H1 (cell line): ENCODE data around the gene UNC13D. TPM values are rescaled to one million over a fixed set of nuclear protein-coding genes. Genes with fewer than 3 reads are reported as not detected.

ENCODE experiments used
- CTCF ChIA-PET: fragments of 300-600 bp; sonication (Branson Sonifier 250); formaldehyde crosslinking; loops from one replicate; lab custom pipeline; 2021; ENCODE audit not compliant: partially characterized antibody; lab: Charles Lee
- POLR2A ChIA-PET: fragments of 300-600 bp; sonication (Branson Sonifier 250); formaldehyde crosslinking; loops from one replicate; lab custom pipeline; 2021; ENCODE audit warnings: inconsistent platforms; ENCODE audit not compliant: partially characterized antibody; lab: Charles Lee
- DNase-seq, 2 experiments: peaks; one replicate each; pipeline versions ENCODE4 v3.0.0 to v3.0.0-alpha.2; 2010 to 2022; ENCODE audit warnings: low spot score in 2 of 2, low read depth in 1 of 2, mixed read lengths in 1 of 2
- FAIRE-seq: peaks from 2 replicates; lab custom pipeline; 2011; peaks lifted over from hg19 to GRCh38; lab: Jason Lieb, UNC
- H2AFZ ChIP-seq: 2 replicates; pipeline ENCODE4 v1.8.1; 2012; ENCODE audit warnings: low read length, inconsistent platforms
- H2AK5ac ChIP-seq: 2 replicates; pipeline ENCODE4 v1.6.1; 2013; ENCODE audit warnings: low read depth, low read length
- H2BK120ac ChIP-seq: replicated peaks from 2 replicates; pipeline ENCODE3; 2013; ENCODE audit warnings: low read depth, low read length, inconsistent platforms
- H2BK12ac ChIP-seq: 2 replicates; pipeline ENCODE4 v1.6.1; 2013; ENCODE audit warnings: low read depth, low read length
- H2BK15ac ChIP-seq: 2 replicates; pipeline ENCODE4 v1.6.1; 2013; ENCODE audit warnings: low read length
- H2BK20ac ChIP-seq: 2 replicates; pipeline ENCODE4 v1.6.1; 2013; ENCODE audit warnings: low read length
- H2BK5ac ChIP-seq: 2 replicates; pipeline ENCODE4 v1.6.1; 2013; ENCODE audit warnings: low read depth, low read length
- H3K14ac ChIP-seq: 2 replicates; pipeline ENCODE4 v1.6.1; 2013; ENCODE audit warnings: inconsistent platforms; ENCODE audit not compliant: insufficient read length
- H3K18ac ChIP-seq: 2 replicates; pipeline ENCODE4 v1.6.1; 2013; ENCODE audit warnings: low read length; ENCODE audit errors: extremely low read depth
- H3K23ac ChIP-seq: 2 replicates; pipeline ENCODE4 v1.6.1; 2013; ENCODE audit warnings: inconsistent platforms; ENCODE audit not compliant: insufficient read length
- H3K23me2 ChIP-seq: 2 replicates; pipeline ENCODE4 v1.6.1; 2013; ENCODE audit warnings: low read depth, low read length
- H3K27ac ChIP-seq: 2 replicates; pipeline ENCODE4 v1.6.1; 2011; ENCODE audit warnings: low read depth, low read length, inconsistent platforms
- H3K27me3 ChIP-seq, 4 experiments: replicated peaks in 1 of 4; 1 replicate in 1 of 4; 2 replicates in 3 of 4; pipeline versions ENCODE4 v1.6.1 to v1.8.1; 2011 to 2013; ENCODE audit warnings: low read length in 3 of 4, mild to moderate bottlenecking in 3 of 4, inconsistent platforms in 2 of 4, mixed read lengths in 2 of 4, moderate library complexity in 1 of 4; ENCODE audit not compliant: control insufficient read depth in 3 of 4, insufficient read depth in 3 of 4; ENCODE audit errors: extremely low read depth in 1 of 4
- H3K36me3 ChIP-seq, 4 experiments: 2 replicates each; pipeline versions ENCODE4 v1.6.1 to v1.8.1; 2011 to 2013; ENCODE audit warnings: mild to moderate bottlenecking in 4 of 4, low read length in 3 of 4, moderate library complexity in 2 of 4, control low read depth in 1 of 4, inconsistent platforms in 1 of 4; ENCODE audit not compliant: insufficient read depth in 4 of 4, control insufficient read depth in 2 of 4
- H3K4ac ChIP-seq: replicated peaks from 2 replicates; pipeline ENCODE3; 2013; ENCODE audit warnings: low read length, low read depth, mixed read lengths, inconsistent platforms; ENCODE audit not compliant: insufficient read length
- H3K4me1 ChIP-seq, 4 experiments: replicated peaks in 1 of 4; 1 replicate in 1 of 4; 2 replicates in 3 of 4; pipeline versions ENCODE4 v1.6.1 to v1.8.1; 2011 to 2013; ENCODE audit warnings: low read length in 3 of 4, inconsistent platforms in 2 of 4, mixed read lengths in 1 of 4; ENCODE audit not compliant: insufficient read depth in 4 of 4, control insufficient read depth in 3 of 4
- H3K4me2 ChIP-seq, 2 experiments: 2 replicates each; pipeline versions ENCODE4 v1.6.1 to v1.8.1; 2011 to 2013; ENCODE audit warnings: low read depth in 2 of 2, low read length in 2 of 2, control low read depth in 1 of 2, inconsistent platforms in 1 of 2, mild to moderate bottlenecking in 1 of 2; ENCODE audit not compliant: insufficient read depth in 1 of 2
- H3K4me3 ChIP-seq, 4 experiments: fragments of 200-600, 300-600 bp in 1 of 4; sonication (generic), shearing (Covaris generic), sonication (Bioruptor Twin) in 1 of 4; 2 replicates each; pipeline versions ENCODE4 v1.5.1 to v1.8.1; 2011 to 2016; ENCODE audit warnings: low read length in 4 of 4, low read depth in 3 of 4, control low read depth in 2 of 4, inconsistent platforms in 2 of 4, mild to moderate bottlenecking in 2 of 4, mixed read lengths in 1 of 4, moderate library complexity in 1 of 4; ENCODE audit not compliant: insufficient read depth in 2 of 4; ENCODE audit errors: extremely low read depth in 1 of 4
- H3K56ac ChIP-seq: replicated peaks from 2 replicates; pipeline ENCODE3; 2013; ENCODE audit warnings: low read depth, mild to moderate bottlenecking, mixed read lengths, low read length, inconsistent platforms; ENCODE audit not compliant: insufficient read length
- H3K79me1 ChIP-seq: 2 replicates; pipeline ENCODE4 v1.6.1; 2013; ENCODE audit warnings: low read depth, low read length, control low read depth
- H3K79me2 ChIP-seq, 2 experiments: 2 replicates each; pipeline versions ENCODE4 v1.6.1 to v1.8.1; 2012 to 2013; ENCODE audit warnings: low read length in 2 of 2, mild to moderate bottlenecking in 2 of 2, inconsistent platforms in 1 of 2; ENCODE audit not compliant: insufficient read depth in 2 of 2, control insufficient read depth in 1 of 2
- H3K9ac ChIP-seq, 4 experiments: replicated peaks in 1 of 4; 1 replicate in 1 of 4; 2 replicates in 3 of 4; pipeline versions ENCODE4 v1.6.1 to v1.8.1; 2011 to 2013; ENCODE audit warnings: low read depth in 3 of 4, low read length in 3 of 4, control low read depth in 2 of 4, mild to moderate bottlenecking in 2 of 4, moderate library complexity in 2 of 4, inconsistent platforms in 1 of 4; ENCODE audit errors: extremely low read depth in 1 of 4
- H3K9me3 ChIP-seq, 2 experiments: 2 replicates each; pipeline versions ENCODE4 v1.6.1 to v1.8.1; 2012 to 2013; ENCODE audit warnings: mild to moderate bottlenecking in 2 of 2, moderate library complexity in 2 of 2, control low read depth in 1 of 2, inconsistent platforms in 1 of 2, low read depth in 1 of 2, low read length in 1 of 2, mixed read lengths in 1 of 2; ENCODE audit not compliant: insufficient read depth in 2 of 2
- H4K20me1 ChIP-seq, 2 experiments: replicated peaks in 1 of 2; 2 replicates each; pipeline versions ENCODE3 to v1.8.1; 2011 to 2013; ENCODE audit warnings: inconsistent platforms in 2 of 2, low read length in 2 of 2, mild to moderate bottlenecking in 1 of 2; ENCODE audit not compliant: insufficient read depth in 2 of 2, control insufficient read depth in 1 of 2
- H4K5ac ChIP-seq: 2 replicates; pipeline ENCODE4 v1.6.1; 2013; ENCODE audit warnings: low read length, low read depth, mixed read lengths, inconsistent platforms; ENCODE audit not compliant: insufficient read length
- H4K8ac ChIP-seq: 2 replicates; pipeline ENCODE4 v1.8.0; 2013; ENCODE audit warnings: mild to moderate bottlenecking, moderate library complexity, low read length, inconsistent platforms; ENCODE audit not compliant: insufficient read depth; ENCODE audit errors: extremely low read depth
- H4K91ac ChIP-seq: replicated peaks from 2 replicates; pipeline ENCODE3; 2013; ENCODE audit warnings: low read length, mixed read lengths, inconsistent platforms; ENCODE audit not compliant: insufficient read length
- RAD21 ChIP-seq, 2 experiments: IDR thresholded peaks in 1 of 2; conservative IDR thresholded peaks in 1 of 2; 2 replicates each; pipeline ENCODE4 v1.6.1; 2011; ENCODE audit warnings: low read depth in 2 of 2, low read length in 2 of 2, improper control_type of control experiment in 1 of 2, inconsistent platforms in 1 of 2, mild to moderate bottlenecking in 1 of 2, moderate library complexity in 1 of 2
- SUZ12 ChIP-seq: fragments of 200-600 bp; sonication (generic); IDR thresholded peaks from 2 replicates; pipeline ENCODE4 v1.6.1; 2012; ENCODE audit warnings: mild to moderate bottlenecking, inconsistent platforms, low read length, moderate library complexity, mixed read lengths
- WGBS, 2 experiments: shearing (Covaris generic) in 1 of 2; methylation state at CpG; one replicate each; pipeline versions ENCODE4 v1.1.6 to v1.1.7; 2013 to 2015; ENCODE audit warnings: low lambda C conversion rate in 2 of 2, mixed read lengths in 2 of 2, inconsistent platforms in 1 of 2, low coverage in 1 of 2, missing lambda C conversion rate in 1 of 2; ENCODE audit not compliant: insufficient replicate concordance in 2 of 2, insufficient coverage in 1 of 2, insufficient read length in 1 of 2; ENCODE audit errors: extremely low coverage in 1 of 2, missing lambda C conversion rate in 1 of 2; 5-methylcytosine and 5-hydroxymethylcytosine counted together
- polyA plus RNA-seq, 7 experiments: library from polyadenylated mRNA; depleted of rRNA in 3 of 7; stranded (reverse) in 5 of 7; unstranded in 2 of 7; fragments of >200 nt in 5 of 7; fragments of 200-250 nt in 2 of 7; gene quantifications; 1 replicate in 5 of 7; 2 replicates in 1 of 7; 4 replicates in 1 of 7; pipeline versions ENCODE4 v1.2.1 to v1.2.3, GENCODE V29; 2011 to 2013; ENCODE audit warnings: missing spikeins in 2 of 7, mixed read lengths in 2 of 7
- total RNA-seq: library from RNA; stranded (reverse); fragmentation: NEBNext Ultra II Directional; extraction: Animal tissue kit (Norgen Biotek cat#: 25700); gene quantifications from 2 replicates; pipeline ENCODE4 v1.2.1, GENCODE V29; 2021
- TF ChIP-seq, protein P1 (sequence below), 3 experiments: IDR thresholded peaks; 1 replicate in 2 of 3; 2 replicates in 1 of 3; pipeline versions ENCODE4 v1.5.1 to v1.6.1; 2011; ENCODE audit warnings: low read length in 3 of 3, mild to moderate bottlenecking in 3 of 3, inconsistent platforms in 2 of 3, low read depth in 1 of 3, moderate library complexity in 1 of 3; ENCODE audit not compliant: insufficient read depth in 1 of 3; ENCODE audit errors: control extremely low read depth in 1 of 3

Gene UNC13D
- total and polyA plus RNA-seq, 2 of the 8 experiments (the other 6 are each of a cell fraction or from before 2014, with no cell fraction given), result 3.6 to 8.4 TPM

DNA sequence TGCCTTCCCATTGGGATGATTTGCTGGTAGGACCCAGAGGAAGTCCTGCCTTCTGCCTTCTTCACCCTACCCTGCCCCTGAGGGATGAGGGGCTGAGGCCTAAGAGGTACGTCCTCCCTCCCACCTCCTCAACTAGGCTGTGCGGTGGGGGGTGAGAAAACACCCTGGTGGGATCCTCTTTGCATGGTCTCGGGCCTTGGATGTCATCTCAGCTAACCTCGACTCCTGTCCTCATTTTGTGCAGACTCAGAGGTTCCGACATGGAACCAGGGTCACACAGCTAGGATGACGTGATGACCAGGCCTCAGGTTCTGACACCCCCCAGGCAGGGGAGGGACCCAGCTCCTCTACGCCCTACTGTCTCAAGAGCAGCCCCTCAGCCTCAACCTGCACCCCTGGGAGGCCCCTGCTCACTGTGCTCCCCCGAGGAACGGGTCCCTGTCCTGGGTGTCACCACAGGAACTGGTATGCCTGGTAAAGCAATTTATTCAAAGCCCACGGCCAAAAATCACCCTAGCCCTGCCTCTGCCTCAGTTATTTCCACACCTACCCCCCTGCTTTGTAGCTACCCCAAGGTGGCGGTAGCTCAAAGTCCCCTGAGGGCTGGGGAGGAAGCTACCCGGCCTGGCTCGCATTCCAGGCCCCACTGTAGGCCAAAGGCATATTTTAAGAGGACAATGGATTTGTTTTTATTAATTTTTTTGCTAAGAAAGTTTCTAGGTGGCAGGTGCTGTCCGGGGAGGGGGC is 17.5 kb downstream of the UNC13D start:
- H3K27ac ChIP-seq, result peak overlapping the region; percentile 43; the same call in 1 of the 2 replicates
- H3K9me3 ChIP-seq, result no peaks in the 10 kb centered on the region
- no peak overlapping the region for H2BK15ac ChIP-seq
- H3K4me3 ChIP-seq, result no peak overlapping the region
- no peak for FAIRE-seq
- H3K27me3 ChIP-seq, result no peaks in the 10 kb centered on the region
- peaks cover 2% of the 10 kb centered on the region; the same call in 1 of the 2 replicates for H3K23me2 ChIP-seq
- peak overlapping the region; percentile 23 for H4K5ac ChIP-seq
- no peak overlapping the region for H2BK20ac ChIP-seq
- peak overlapping the region; percentile 83; the same call in 1 of the 2 replicates for H2BK5ac ChIP-seq
- no peaks in the 10 kb centered on the region for H3K79me2 ChIP-seq
- CTCF ChIA-PET, result interaction anchor here (0.6 to 21.9 kb wide), 29 partner anchors 10 to 323 kb away, joined by 3 to 563 read pairs (median 4); partner anchors contain the start of genes GALK1, UNC13D, UNK and WBP2
- no peak overlapping the region for H3K23ac ChIP-seq
- no peak overlapping the region for H2AFZ ChIP-seq
- H4K91ac ChIP-seq, result no peak overlapping the region
- no peak overlapping the region for H3K18ac ChIP-seq
- H3K4me1 ChIP-seq, result peaks cover 0 to 23% (median 19%) of the 10 kb centered on the region in 4 experiments; a peak in 6 of 7 replicates
- no peak overlapping the region for H2AK5ac ChIP-seq
- no peak overlapping the region for H2BK120ac ChIP-seq
- H3K9ac ChIP-seq, result no peak overlapping the region
- H3K36me3 ChIP-seq, result peaks cover 7 to 22% (median 15%) of the 10 kb centered on the region in 4 experiments
- H3K56ac ChIP-seq, result no peak overlapping the region
- 0 out of 2 replicates have a peak, but pooled peaks cover 2% of the 10 kb centered on the region for H3K79me1 ChIP-seq
- H4K20me1 ChIP-seq, result no peaks in the 10 kb centered on the region
- no peak for TF ChIP-seq SUZ12
- TF ChIP-seq RAD21 (IDR thresholded peaks at IDR 0.05 in 1 of 2, conservative IDR thresholded peaks at IDR 0.05 in 1 of 2; ENCODE audit: low read depth in 2 of 2, low read length in 2 of 2), result no peak
- TF ChIP-seq, protein P1, sequence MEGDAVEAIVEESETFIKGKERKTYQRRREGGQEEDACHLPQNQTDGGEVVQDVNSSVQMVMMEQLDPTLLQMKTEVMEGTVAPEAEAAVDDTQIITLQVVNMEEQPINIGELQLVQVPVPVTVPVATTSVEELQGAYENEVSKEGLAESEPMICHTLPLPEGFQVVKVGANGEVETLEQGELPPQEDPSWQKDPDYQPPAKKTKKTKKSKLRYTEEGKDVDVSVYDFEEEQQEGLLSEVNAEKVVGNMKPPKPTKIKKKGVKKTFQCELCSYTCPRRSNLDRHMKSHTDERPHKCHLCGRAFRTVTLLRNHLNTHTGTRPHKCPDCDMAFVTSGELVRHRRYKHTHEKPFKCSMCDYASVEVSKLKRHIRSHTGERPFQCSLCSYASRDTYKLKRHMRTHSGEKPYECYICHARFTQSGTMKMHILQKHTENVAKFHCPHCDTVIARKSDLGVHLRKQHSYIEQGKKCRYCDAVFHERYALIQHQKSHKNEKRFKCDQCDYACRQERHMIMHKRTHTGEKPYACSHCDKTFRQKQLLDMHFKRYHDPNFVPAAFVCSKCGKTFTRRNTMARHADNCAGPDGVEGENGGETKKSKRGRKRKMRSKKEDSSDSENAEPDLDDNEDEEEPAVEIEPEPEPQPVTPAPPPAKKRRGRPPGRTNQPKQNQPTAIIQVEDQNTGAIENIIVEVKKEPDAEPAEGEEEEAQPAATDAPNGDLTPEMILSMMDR (IDR thresholded peaks at IDR 0.05; ENCODE audit: control extremely low read depth in 1 of 3, insufficient read depth in 1 of 3, low read depth in 1 of 3, low read length in 3 of 3), result peak in 2 of 3 experiments; percentile 2 to 28; a peak in 1 of 4 replicates
- H4K8ac ChIP-seq, result no peak overlapping the region; the same call in 1 of the 2 replicates
- no peak for DNase-seq
- H2BK12ac ChIP-seq, result no peak overlapping the region
- no peak overlapping the region for H3K14ac ChIP-seq
- 85% methylated on average over 14 of the region's 14 CpGs; no CpG with 5 or more reads in 1 of the 2 experiments for WGBS, 2 experiments
- H3K4me2 ChIP-seq, result no peak overlapping the region
- no peak overlapping the region for H3K4ac ChIP-seq
- POLR2A ChIA-PET, result interaction anchor here (0.9 to 16.0 kb wide), 17 partner anchors 9 to 169 kb away, joined by 3 to 216 read pairs (median 6); partner anchors contain the start of genes RECQL5, SAP30BP, TRIM65 and UNK
